ENCODE measurements around the gene VPS8. TPM values are rescaled to one million over a fixed set of nuclear protein-coding genes. Genes with fewer than 3 reads are reported as not detected.

Gene VPS8
- total and polyA plus RNA-seq, 2 of the 13 experiments (the other 11 are each of a cell fraction or from before 2014, with no cell fraction given) = 14.2 to 35.1 TPM

DNA sequence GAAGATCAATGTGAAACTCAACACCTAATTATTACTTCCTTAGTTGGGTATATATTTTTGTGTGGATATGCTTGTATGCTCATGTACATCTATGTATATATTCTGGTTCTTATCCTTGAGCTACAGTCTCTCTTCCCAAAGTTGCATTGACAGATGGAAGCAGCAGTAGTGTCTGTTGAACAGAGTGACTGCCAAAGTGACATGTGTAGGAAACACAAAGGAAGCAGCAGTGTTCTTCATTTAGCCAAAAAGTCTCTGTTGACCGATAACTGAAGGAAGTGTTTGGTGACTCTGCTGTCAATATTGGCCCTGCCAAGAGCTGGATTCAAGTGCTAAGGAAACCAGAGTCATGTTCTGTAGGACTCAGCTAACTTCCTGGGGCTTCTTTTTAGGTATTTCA is 217.1 kb downstream of the VPS8 start:
- no peaks in the 10 kb centered on the region for H3K79me2 ChIP-seq (ENCODE audit: insufficient read depth, low read length)
- POLR2A ChIA-PET = no interaction called here
- intact Hi-C loops (cut with micrococcal nuclease; ENCODE audit: unreplicated experiment) = no loop called here
- BruUV-seq (replicated peaks) = no TSS peak
- DNase-seq (ENCODE audit: low spot score) (no peak), FAIRE-seq (no peak), ATAC-seq (no peak)
- in situ Hi-C loops (cut with HindIII; ENCODE audit: extremely low pct_ligation_motif_present, low pct_unique_long_range_greater_than_20kb) = no loop called here
- H3K27ac ChIP-seq (ENCODE audit: extremely low read length, insufficient read depth, low read length) = no peak overlapping the region
- H3K4me1 ChIP-seq (ENCODE audit: insufficient read depth, low read length) = peaks cover 10% of the 10 kb centered on the region
- no peaks in the 10 kb centered on the region for H4K20me1 ChIP-seq (ENCODE audit: insufficient read depth, low read length)
- no peak overlapping the region for H3K4me2 ChIP-seq (ENCODE audit: low read depth, low read length)
- no peaks in the 10 kb centered on the region for H3K9me3 ChIP-seq (ENCODE audit: low read length)
- H3K9ac ChIP-seq (ENCODE audit: insufficient read depth, low read depth, low read length) = no peak overlapping the region
- WGBS (ENCODE audit: low lambda C conversion rate) = 85% methylated on average over 1 of the region's 1 CpG
- 0 out of 5 replicates have a peak, but pooled peaks cover 0 to 3% of the 10 kb centered on the region in 2 experiments for H3K36me3 ChIP-seq (replicated peaks in 1 of 2; ENCODE audit: control insufficient read depth in 1 of 2, insufficient read depth in 2 of 2, low read length in 2 of 2)
- H3K27me3 ChIP-seq (ENCODE audit: control insufficient read depth in 1 of 2, insufficient read depth in 2 of 2, low read length in 2 of 2) = no peaks in the 10 kb centered on the region
- H3K4me3 ChIP-seq (replicated peaks in 1 of 3; ENCODE audit: insufficient read depth in 1 of 3, low read depth in 2 of 3, low read length in 3 of 3) = no peak overlapping the region
- CTCF ChIA-PET (ENCODE audit: low intra/inter-chr PET ratio, low total read pairs) = no interaction called here
- no peak overlapping the region for H2AFZ ChIP-seq (ENCODE audit: low read length)
- TF ChIP-seq ZFP82 (CRISPR knock-in tag; IDR thresholded peaks at IDR 0.05; ENCODE audit: borderline replicate concordance) (no peak), ZIK1 (CRISPR knock-in tag; IDR thresholded peaks at IDR 0.05; ENCODE audit: borderline replicate concordance, low read depth) (no peak), MAFF (IDR thresholded peaks at IDR 0.05; ENCODE audit: low read depth, low read length) (no peak), PTBP1 (IDR thresholded peaks at IDR 0.05; ENCODE audit: low read depth, low read length, poor library complexity, severe bottlenecking) (no peak), NR2F6 (IDR thresholded peaks at IDR 0.05) (no peak), NR2F6 (CRISPR knock-in tag; IDR thresholded peaks at IDR 0.05) (no peak)
- TF ChIP-seq, protein P1, sequence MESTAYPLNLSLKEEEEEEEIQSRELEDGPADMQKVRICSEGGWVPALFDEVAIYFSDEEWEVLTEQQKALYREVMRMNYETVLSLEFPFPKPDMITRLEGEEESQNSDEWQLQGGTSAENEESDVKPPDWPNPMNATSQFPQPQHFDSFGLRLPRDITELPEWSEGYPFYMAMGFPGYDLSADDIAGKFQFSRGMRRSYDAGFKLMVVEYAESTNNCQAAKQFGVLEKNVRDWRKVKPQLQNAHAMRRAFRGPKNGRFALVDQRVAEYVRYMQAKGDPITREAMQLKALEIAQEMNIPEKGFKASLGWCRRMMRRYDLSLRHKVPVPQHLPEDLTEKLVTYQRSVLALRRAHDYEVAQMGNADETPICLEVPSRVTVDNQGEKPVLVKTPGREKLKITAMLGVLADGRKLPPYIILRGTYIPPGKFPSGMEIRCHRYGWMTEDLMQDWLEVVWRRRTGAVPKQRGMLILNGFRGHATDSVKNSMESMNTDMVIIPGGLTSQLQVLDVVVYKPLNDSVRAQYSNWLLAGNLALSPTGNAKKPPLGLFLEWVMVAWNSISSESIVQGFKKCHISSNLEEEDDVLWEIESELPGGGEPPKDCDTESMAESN (CRISPR knock-in tag; conservative IDR thresholded peaks at IDR 0.05) = no peak
- TF ChIP-seq, protein P2, sequence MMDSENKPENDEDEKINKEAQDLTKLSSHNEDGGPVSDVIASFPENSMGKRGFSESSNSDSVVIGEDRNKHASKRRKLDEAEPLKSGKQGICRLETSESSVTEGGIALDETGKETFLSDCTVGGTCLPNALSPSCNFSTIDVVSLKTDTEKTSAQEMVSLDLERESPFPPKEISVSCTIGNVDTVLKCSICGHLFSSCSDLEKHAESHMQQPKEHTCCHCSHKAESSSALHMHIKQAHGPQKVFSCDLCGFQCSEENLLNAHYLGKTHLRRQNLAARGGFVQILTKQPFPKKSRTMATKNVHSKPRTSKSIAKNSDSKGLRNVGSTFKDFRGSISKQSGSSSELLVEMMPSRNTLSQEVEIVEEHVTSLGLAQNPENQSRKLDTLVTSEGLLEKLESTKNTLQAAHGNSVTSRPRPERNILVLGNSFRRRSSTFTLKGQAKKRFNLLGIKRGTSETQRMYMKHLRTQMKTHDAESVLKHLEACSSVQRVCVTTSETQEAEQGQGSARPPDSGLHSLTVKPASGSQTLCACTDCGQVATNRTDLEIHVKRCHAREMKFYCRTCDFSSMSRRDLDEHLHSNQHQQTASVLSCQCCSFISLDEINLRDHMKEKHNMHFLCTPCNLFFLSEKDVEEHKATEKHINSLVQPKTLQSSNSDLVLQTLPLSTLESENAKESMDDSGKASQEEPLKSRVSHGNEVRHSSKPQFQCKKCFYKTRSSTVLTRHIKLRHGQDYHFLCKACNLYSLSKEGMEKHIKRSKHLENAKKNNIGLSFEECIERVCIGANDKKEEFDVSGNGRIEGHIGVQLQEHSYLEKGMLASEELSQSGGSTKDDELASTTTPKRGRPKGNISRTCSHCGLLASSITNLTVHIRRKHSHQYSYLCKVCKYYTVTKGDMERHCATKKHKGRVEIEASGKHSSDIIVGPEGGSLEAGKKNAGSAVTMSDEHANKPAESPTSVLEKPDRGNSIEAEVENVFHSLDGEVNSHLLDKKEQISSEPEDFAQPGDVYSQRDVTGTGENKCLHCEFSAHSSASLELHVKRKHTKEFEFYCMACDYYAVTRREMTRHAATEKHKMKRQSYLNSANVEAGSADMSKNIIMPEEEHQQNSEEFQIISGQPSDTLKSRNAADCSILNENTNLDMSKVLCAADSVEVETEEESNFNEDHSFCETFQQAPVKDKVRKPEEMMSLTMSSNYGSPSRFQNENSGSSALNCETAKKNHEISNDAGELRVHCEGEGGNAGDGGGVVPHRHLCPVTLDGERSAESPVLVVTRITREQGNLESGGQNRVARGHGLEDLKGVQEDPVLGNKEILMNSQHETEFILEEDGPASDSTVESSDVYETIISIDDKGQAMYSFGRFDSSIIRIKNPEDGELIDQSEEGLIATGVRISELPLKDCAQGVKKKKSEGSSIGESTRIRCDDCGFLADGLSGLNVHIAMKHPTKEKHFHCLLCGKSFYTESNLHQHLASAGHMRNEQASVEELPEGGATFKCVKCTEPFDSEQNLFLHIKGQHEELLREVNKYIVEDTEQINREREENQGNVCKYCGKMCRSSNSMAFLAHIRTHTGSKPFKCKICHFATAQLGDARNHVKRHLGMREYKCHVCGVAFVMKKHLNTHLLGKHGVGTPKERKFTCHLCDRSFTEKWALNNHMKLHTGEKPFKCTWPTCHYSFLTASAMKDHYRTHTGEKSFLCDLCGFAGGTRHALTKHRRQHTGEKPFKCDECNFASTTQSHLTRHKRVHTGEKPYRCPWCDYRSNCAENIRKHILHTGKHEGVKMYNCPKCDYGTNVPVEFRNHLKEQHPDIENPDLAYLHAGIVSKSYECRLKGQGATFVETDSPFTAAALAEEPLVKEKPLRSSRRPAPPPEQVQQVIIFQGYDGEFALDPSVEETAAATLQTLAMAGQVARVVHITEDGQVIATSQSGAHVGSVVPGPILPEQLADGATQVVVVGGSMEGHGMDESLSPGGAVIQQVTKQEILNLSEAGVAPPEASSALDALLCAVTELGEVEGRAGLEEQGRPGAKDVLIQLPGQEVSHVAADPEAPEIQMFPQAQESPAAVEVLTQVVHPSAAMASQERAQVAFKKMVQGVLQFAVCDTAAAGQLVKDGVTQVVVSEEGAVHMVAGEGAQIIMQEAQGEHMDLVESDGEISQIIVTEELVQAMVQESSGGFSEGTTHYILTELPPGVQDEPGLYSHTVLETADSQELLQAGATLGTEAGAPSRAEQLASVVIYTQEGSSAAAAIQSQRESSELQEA (CRISPR knock-in tag; IDR thresholded peaks at IDR 0.05; ENCODE audit: not compliant biosample characterization) = no peak
- TF ChIP-seq, protein P3, sequence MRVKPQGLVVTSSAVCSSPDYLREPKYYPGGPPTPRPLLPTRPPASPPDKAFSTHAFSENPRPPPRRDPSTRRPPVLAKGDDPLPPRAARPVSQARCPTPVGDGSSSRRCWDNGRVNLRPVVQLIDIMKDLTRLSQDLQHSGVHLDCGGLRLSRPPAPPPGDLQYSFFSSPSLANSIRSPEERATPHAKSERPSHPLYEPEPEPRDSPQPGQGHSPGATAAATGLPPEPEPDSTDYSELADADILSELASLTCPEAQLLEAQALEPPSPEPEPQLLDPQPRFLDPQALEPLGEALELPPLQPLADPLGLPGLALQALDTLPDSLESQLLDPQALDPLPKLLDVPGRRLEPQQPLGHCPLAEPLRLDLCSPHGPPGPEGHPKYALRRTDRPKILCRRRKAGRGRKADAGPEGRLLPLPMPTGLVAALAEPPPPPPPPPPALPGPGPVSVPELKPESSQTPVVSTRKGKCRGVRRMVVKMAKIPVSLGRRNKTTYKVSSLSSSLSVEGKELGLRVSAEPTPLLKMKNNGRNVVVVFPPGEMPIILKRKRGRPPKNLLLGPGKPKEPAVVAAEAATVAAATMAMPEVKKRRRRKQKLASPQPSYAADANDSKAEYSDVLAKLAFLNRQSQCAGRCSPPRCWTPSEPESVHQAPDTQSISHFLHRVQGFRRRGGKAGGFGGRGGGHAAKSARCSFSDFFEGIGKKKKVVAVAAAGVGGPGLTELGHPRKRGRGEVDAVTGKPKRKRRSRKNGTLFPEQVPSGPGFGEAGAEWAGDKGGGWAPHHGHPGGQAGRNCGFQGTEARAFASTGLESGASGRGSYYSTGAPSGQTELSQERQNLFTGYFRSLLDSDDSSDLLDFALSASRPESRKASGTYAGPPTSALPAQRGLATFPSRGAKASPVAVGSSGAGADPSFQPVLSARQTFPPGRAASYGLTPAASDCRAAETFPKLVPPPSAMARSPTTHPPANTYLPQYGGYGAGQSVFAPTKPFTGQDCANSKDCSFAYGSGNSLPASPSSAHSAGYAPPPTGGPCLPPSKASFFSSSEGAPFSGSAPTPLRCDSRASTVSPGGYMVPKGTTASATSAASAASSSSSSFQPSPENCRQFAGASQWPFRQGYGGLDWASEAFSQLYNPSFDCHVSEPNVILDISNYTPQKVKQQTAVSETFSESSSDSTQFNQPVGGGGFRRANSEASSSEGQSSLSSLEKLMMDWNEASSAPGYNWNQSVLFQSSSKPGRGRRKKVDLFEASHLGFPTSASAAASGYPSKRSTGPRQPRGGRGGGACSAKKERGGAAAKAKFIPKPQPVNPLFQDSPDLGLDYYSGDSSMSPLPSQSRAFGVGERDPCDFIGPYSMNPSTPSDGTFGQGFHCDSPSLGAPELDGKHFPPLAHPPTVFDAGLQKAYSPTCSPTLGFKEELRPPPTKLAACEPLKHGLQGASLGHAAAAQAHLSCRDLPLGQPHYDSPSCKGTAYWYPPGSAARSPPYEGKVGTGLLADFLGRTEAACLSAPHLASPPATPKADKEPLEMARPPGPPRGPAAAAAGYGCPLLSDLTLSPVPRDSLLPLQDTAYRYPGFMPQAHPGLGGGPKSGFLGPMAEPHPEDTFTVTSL (CRISPR knock-in tag; IDR thresholded peaks at IDR 0.05; ENCODE audit: borderline replicate concordance) = no peak

Measured in HepG2 (cell line).